HUDEP-2 (cell line): ENCODE results near the gene DSP.

Source experiments
- DNase-seq, 76 experiments: peaks; one replicate each; lab custom pipeline; 2025; ENCODE audit not compliant: unreplicated experiment in 76 of 76; lab: John Stamatoyannopoulos, UW

The DSP gene

GRCh38 chr6:7636151-7636550 is 94.7 kb downstream of the DSP start:
- no peak for DNase-seq
